Omental fat pad (tissue), 4 donors: ENCODE data around the gene DNAJA4. TPM values are rescaled to one million over a fixed set of nuclear protein-coding genes. Genes with fewer than 3 reads are reported as not detected.

Source experiments
- ATAC-seq: fragments of 150-250 bp; one replicate; pipeline ENCODE4 v1.9.1; 2016; ENCODE audit warnings: mild to moderate bottlenecking, moderate library complexity; ENCODE audit not compliant: low FRiP score
- DNase-seq: peaks from one replicate; pipeline ENCODE4 v3.0.0-alpha.2; 2019; ENCODE audit warnings: low spot score
- total RNA-seq, 4 donors: library from RNA; depleted of rRNA; stranded (reverse); fragments of >200 nt; gene quantifications; one replicate each; pipeline ENCODE4 v1.1.0, GENCODE V29; 2016
- TF ChIP-seq, protein P1 (sequence below), 3 donors: fragments of 450-650 bp; IDR thresholded peaks; one replicate each; pipeline ENCODE4 v1.5.1; 2016 to 2017; ENCODE audit warnings: antibody characterized with exemption in 3 of 3, mild to moderate bottlenecking in 3 of 3, moderate library complexity in 2 of 3

Gene DNAJA4
- total RNA-seq, 4 donors from 2014 or later: 19.0 to 88.6 (median 28.9) TPM

DNA sequence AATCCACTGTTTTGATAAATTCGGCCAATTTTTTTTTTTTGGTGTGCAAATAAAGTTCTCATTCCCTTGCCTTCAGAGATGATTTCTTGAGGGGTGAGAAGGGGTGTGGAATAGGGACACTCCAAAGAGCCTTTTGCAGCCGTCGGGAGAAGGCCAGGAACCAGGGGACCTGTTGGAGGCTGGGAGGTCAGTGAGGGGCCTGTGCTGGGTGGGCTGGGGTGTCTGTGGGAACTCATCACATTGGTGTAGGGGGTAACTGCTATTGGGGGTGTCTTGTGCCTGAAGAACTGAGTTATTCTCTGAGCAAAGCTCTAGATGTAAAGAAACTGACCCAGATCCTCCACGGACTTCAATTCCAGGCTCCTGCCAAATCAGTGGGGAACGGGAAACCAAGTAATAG lies 48.6 kb downstream of the DNAJA4 start:
- DNase-seq (no peak), ATAC-seq (no peak)
- TF ChIP-seq, protein P1, sequence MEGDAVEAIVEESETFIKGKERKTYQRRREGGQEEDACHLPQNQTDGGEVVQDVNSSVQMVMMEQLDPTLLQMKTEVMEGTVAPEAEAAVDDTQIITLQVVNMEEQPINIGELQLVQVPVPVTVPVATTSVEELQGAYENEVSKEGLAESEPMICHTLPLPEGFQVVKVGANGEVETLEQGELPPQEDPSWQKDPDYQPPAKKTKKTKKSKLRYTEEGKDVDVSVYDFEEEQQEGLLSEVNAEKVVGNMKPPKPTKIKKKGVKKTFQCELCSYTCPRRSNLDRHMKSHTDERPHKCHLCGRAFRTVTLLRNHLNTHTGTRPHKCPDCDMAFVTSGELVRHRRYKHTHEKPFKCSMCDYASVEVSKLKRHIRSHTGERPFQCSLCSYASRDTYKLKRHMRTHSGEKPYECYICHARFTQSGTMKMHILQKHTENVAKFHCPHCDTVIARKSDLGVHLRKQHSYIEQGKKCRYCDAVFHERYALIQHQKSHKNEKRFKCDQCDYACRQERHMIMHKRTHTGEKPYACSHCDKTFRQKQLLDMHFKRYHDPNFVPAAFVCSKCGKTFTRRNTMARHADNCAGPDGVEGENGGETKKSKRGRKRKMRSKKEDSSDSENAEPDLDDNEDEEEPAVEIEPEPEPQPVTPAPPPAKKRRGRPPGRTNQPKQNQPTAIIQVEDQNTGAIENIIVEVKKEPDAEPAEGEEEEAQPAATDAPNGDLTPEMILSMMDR (IDR thresholded peaks at IDR 0.05): no peak

DNA sequence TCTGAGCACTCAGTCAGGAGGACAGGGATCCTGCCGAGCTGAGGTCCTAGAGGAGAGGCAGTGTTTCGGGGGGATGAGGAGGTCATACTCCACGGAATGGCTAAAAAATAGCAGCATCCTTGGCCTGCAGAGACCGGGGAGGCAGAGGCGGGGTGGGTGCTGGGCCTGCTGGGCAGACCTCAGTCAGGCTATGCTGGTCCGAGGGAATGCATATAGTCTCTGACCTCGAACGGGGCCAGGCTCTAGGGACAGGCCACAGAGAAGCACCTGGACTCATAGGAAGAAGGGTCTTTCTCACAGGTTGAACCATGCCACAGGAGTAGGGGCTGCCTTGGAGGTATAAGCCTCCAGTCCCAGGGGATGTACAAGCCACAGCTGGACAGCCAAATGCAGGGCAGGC lies 49.0 kb downstream of the DNAJA4 start:
- TF ChIP-seq, protein P1 (IDR thresholded peaks at IDR 0.05): no peak
- ATAC-seq (no peak), DNase-seq (no peak)

DNA sequence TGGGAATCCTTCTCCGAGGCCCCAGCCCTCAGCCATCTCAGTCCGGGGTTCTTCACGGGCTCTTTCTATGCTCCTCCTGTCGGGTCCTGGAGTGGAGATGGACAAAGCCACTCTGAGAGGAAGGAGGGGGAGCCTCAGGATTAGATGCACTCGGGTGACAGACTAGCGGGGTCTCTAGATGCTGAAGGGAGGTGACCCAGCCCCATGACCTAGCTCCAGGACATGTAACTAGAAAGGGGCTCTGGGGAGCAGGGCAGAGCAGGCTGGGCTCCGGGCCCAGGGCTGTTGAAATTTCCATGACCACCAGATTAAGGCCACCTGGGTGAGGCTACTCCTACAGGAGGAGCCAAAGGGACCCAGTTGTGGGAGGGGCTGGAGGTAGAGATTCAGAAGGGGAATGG lies 49.8 kb downstream of the DNAJA4 start:
- TF ChIP-seq, protein P1 (IDR thresholded peaks at IDR 0.05): no peak
- DNase-seq (no peak), ATAC-seq (no peak)

DNA sequence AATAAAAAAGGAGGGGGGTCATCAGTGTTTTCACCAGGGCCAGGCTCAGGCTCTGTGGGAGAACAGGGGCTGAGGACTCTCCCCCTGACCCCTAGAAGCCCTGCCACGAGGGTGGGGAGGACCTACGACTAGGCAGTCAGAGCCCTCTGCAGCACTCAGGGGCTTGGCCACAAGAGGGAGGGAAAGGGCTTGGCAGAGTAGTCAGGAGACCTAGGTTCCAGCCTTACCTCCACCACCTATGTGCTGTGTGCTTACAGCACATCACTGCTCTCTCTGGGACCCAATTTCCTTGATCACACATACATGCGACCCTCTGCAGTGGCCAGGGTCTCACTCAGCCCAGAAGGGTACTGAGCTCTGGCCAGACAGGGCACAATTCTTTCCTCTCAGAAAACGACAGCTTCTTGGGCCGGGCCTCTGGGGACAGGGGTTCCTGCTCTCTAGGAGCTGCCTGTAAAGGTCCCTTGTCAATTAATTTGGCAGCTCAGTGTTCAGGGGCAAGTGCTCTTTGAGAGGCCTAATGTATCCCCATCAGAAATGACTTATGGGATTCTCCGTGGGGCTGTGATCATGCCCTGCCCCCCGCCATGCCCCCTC lies 51.4 kb downstream of the DNAJA4 start:
- TF ChIP-seq, protein P1 (IDR thresholded peaks at IDR 0.05): no peak
- DNase-seq (no peak), ATAC-seq (no peak)

DNA sequence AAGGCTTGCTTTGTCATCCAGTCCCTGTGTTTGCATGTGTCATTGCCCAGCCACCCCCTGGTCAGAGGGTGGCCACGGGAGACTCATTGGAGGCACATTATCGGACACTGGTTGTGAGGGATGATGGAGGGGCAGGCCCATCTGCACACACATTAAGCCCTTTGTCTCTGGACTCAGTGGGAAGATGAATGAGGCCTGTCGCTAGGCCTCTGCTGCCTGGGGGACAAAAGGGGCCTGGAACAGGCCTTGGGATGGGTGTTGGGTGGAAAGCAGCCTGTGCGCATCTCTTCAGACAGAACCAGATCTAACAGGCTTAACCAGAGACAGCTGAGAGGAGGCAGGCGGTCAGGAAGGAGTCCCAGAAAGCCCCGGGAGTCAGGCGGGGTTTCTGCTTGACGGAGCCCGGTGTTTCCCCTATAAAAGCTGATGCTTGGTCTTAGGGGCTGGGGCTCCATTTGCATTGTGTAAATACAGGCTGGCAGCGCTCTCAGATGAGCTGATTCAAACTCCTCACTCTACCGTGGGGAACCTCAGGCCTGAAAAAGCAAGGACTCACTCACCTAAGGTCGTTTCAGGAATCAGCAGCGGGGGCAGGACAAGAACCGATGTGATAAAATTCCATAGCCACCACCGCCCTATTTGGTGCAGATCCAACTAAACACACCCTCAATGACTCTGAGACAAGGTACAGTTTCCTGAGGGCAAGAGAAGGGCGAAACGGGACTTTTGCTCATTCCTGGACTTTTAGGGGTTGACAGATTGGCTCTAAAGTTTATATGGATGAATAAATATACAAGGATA lies 52.1 kb downstream of the DNAJA4 start:
- TF ChIP-seq, protein P1 (IDR thresholded peaks at IDR 0.05): no peak
- DNase-seq (no peak), ATAC-seq (no peak)

DNA sequence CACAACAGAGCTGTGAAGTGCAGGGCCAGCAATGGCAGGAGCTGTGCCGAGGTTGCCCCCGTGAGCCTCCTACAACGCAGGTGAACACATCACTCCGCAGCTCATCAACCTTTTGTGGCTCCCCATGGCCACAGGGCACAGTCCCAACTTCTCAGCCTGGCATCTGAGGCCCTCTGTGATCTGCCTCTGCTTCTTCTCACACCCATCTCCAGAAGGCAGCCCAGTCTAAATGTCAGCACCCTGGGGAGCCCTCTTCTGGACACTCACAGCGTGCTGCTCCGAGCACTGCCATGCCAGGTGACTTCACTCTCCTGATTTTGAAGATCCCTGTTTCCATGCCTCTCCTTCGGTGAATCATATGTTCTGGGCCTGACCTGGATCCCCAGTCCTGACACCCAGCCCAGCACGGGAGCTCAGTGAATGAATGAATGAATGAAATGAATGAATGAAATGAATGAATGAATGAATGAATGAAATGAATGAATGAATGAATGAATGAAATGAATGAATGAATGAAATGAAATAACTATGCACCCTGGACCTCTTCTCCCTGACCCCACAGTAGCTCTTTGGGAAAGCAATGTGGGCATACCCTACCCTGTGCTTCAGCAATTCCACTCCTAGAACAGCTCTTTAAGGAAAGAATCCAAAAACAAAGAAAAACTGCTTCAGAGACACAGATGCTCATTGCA lies 52.9 kb downstream of the DNAJA4 start:
- DNase-seq (no peak), ATAC-seq (no peak)
- TF ChIP-seq, protein P1 (IDR thresholded peaks at IDR 0.05): no peak
